OCI-LY1 (cell line): ENCODE data around the gene PNPLA7.
A peak's percentile ranks its signal among the peaks of the same experiment; 100 is the strongest.
"Not testable (repeated sequence)": the region's sequence is repeated elsewhere in the genome, so short reads cannot be mapped to it uniquely, and the experiment has no call there.

Experiments
- H2AFZ ChIP-seq: fragments of 200-600 bp; sonication (generic), shearing (Covaris generic); 2 replicates; pipeline ENCODE4 v1.6.0; 2014; ENCODE audit warnings: antibody characterized with exemption, mild to moderate bottlenecking, low read length
- H3F3A ChIP-seq: fragments of 200-600 bp; sonication (generic), shearing (Covaris generic); 2 replicates; pipeline ENCODE4 v1.6.0; 2014; ENCODE audit warnings: mild to moderate bottlenecking, antibody characterized with exemption, low read length, moderate library complexity; ENCODE audit not compliant: insufficient read depth
- H3K27ac ChIP-seq: fragments of 200-600 bp; sonication (generic); 2 replicates; pipeline ENCODE4 v1.5.1; 2014; ENCODE audit warnings: low read length, mixed run types, mild to moderate bottlenecking, low read depth; ENCODE audit not compliant: poor library complexity, severe bottlenecking
- H3K27me3 ChIP-seq: fragments of 200-600 bp; sonication (generic); 2 replicates; pipeline ENCODE4 v1.6.0; 2014; ENCODE audit warnings: antibody characterized with exemption, mild to moderate bottlenecking, low read length, moderate library complexity; ENCODE audit not compliant: insufficient read depth
- H3K36me3 ChIP-seq: fragments of 200-600 bp; sonication (generic); 2 replicates; pipeline ENCODE4 v1.6.1; 2014; ENCODE audit warnings: mild to moderate bottlenecking, antibody characterized with exemption, low read length, moderate library complexity, mixed read lengths; ENCODE audit not compliant: insufficient read depth
- H3K4me1 ChIP-seq: fragments of 200-600 bp; sonication (generic); 2 replicates; pipeline ENCODE4 v1.5.1; 2014; ENCODE audit warnings: mild to moderate bottlenecking, low read length, moderate library complexity; ENCODE audit not compliant: insufficient read depth, severe bottlenecking
- H3K4me2 ChIP-seq: fragments of 200-600 bp; sonication (generic), shearing (Covaris generic); 2 replicates; pipeline ENCODE4 v1.6.1; 2014; ENCODE audit warnings: low read length
- H3K4me3 ChIP-seq: fragments of 200-600 bp; sonication (generic); 2 replicates; pipeline ENCODE4 v1.5.1; 2014; ENCODE audit warnings: low read length, low read depth, mild to moderate bottlenecking, mixed read lengths; ENCODE audit not compliant: poor library complexity, severe bottlenecking
- H3K79me2 ChIP-seq: fragments of 200-600 bp; shearing (Covaris generic); 2 replicates; pipeline ENCODE4 v1.6.1; 2016; ENCODE audit warnings: mixed run types, low read length, mixed read lengths; ENCODE audit not compliant: insufficient read depth
- H3K9ac ChIP-seq: fragments of 200-600 bp; sonication (generic), shearing (Covaris generic); 2 replicates; pipeline ENCODE4 v1.6.1; 2014; ENCODE audit warnings: mild to moderate bottlenecking, low read length, mixed read lengths
- H3K9me2 ChIP-seq: fragments of 200-600 bp; sonication (generic), shearing (Covaris generic); 2 replicates; pipeline ENCODE4 v1.6.1; 2014; ENCODE audit warnings: low read depth, mild to moderate bottlenecking, low read length, mixed read lengths
- H3K9me3 ChIP-seq: fragments of 200-600 bp; shearing (Covaris generic); 2 replicates; pipeline ENCODE4 v1.6.1; 2014; ENCODE audit warnings: low read length, mixed read lengths
- H4K20me1 ChIP-seq: fragments of 200-600 bp; sonication (generic), shearing (Covaris generic); 2 replicates; pipeline ENCODE4 v1.6.0; 2016; ENCODE audit warnings: mild to moderate bottlenecking, low read length; ENCODE audit not compliant: insufficient read depth
- EZH2 ChIP-seq: fragments of 200-600 bp; sonication (generic), shearing (Covaris generic); IDR thresholded peaks from 2 replicates; pipeline ENCODE4 v1.8.0; 2017; ENCODE audit warnings: borderline replicate concordance, mixed run types, mild to moderate bottlenecking, antibody characterized with exemption, low read length, moderate library complexity, mixed read lengths
- TF ChIP-seq, protein P1 (sequence below): fragments of 200-600 bp; sonication (generic), shearing (Covaris generic); IDR thresholded peaks from 2 replicates; pipeline ENCODE4 v1.5.1; 2017; ENCODE audit warnings: mild to moderate bottlenecking, antibody characterized with exemption, low read length, moderate library complexity, mixed read lengths

The PNPLA7 gene

DNA sequence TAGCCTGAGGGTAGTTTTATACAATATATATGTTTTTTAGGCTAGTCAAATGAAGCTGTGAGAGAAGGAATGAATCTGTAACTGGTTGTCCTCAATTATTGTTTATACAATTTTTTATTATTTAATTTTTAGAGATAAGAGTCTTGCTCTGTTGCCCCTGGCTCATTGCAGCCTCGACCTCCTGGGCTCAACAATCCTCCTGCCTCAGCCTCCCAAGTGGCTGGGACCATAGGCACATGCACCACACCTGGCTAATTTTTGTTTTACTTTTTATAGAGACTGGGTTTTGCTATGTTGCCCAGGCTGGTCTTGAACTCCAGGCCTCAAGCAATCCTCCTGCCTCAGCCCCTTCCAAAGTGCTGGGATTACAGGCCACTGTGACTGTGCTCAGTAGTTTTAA, 4.1 kb upstream of the PNPLA7 start:
- H3K9ac ChIP-seq, result no peak overlapping the region
- H3K79me2 ChIP-seq, result no peaks in the 10 kb centered on the region
- H3K36me3 ChIP-seq, result peaks cover 40% of the 10 kb centered on the region
- H3K4me3 ChIP-seq, result no peak overlapping the region
- no peaks in the 10 kb centered on the region for H3K27me3 ChIP-seq
- TF ChIP-seq EZH2, result no peak
- TF ChIP-seq, protein P1, sequence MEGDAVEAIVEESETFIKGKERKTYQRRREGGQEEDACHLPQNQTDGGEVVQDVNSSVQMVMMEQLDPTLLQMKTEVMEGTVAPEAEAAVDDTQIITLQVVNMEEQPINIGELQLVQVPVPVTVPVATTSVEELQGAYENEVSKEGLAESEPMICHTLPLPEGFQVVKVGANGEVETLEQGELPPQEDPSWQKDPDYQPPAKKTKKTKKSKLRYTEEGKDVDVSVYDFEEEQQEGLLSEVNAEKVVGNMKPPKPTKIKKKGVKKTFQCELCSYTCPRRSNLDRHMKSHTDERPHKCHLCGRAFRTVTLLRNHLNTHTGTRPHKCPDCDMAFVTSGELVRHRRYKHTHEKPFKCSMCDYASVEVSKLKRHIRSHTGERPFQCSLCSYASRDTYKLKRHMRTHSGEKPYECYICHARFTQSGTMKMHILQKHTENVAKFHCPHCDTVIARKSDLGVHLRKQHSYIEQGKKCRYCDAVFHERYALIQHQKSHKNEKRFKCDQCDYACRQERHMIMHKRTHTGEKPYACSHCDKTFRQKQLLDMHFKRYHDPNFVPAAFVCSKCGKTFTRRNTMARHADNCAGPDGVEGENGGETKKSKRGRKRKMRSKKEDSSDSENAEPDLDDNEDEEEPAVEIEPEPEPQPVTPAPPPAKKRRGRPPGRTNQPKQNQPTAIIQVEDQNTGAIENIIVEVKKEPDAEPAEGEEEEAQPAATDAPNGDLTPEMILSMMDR, result no peak
- H3K9me3 ChIP-seq, result no peaks in the 10 kb centered on the region
- no peaks in the 10 kb centered on the region for H3K9me2 ChIP-seq
- H3K4me2 ChIP-seq, result no peak overlapping the region
- H4K20me1 ChIP-seq, result no peaks in the 10 kb centered on the region
- no peaks in the 10 kb centered on the region for H3F3A ChIP-seq
- H3K27ac ChIP-seq, result no peak overlapping the region
- peaks cover 19% of the 10 kb centered on the region for H3K4me1 ChIP-seq
- H2AFZ ChIP-seq, result no peak overlapping the region

DNA sequence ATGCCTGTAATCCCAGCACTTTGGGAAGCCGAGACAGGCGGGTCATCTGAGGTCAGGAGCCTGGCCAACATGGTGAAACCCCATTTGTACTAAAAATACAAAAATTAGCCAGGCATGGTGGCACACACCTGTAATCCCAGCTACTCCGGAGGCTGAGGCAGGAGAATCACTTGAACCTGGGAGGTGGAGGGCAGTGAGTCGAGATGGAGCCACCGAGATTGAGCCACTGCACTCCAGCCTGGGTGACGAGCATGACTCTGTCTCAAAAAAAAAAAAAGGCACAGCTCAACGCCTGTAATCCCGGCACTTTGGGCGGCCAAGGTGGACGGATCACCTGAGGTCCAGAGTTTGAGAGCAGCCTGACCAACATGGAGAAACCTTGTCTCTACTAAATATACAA, 3.5 kb upstream of the PNPLA7 start:
- not testable (repeated sequence) for H3K27ac ChIP-seq, H3K9me2 ChIP-seq, H3K4me3 ChIP-seq, H3K27me3 ChIP-seq, H3K4me2 ChIP-seq, H3F3A ChIP-seq, H3K9ac ChIP-seq, H2AFZ ChIP-seq, H4K20me1 ChIP-seq, H3K79me2 ChIP-seq, H3K9me3 ChIP-seq
- peaks cover 37% of the 10 kb centered on the region for H3K36me3 ChIP-seq
- H3K4me1 ChIP-seq, result peaks cover 19% of the 10 kb centered on the region

DNA sequence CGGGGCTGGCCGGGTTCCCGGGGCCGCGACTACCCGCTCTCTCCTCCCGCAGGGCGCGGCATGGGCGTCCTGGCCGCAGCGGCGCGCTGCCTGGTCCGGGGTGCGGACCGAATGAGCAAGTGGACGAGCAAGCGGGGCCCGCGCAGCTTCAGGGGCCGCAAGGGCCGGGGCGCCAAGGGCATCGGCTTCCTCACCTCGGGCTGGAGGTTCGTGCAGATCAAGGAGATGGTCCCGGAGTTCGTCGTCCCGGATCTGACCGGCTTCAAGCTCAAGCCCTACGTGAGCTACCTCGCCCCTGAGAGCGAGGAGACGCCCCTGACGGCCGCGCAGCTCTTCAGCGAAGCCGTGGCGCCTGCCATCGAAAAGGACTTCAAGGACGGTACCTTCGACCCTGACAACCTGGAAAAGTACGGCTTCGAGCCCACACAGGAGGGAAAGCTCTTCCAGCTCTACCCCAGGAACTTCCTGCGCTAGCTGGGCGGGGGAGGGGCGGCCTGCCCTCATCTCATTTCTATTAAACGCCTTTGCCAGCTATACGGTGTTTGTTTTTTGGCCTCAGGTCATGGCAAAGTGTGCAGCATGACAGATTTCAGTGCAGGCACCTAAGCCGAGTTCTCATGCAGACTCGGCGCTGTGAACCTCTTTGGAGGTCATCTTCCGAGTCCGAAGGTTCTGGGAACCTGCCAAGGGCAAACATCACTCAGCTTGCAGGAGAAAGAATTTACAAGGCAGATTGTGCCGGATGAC, 2.0 kb upstream of the PNPLA7 start:
- Histone ChIP-seq H4K20me1 (no peaks in the 10 kb centered on the region), H3K36me3 (peaks cover 27% of the 10 kb centered on the region), H3K9me2 (no peaks in the 10 kb centered on the region), H3K4me2 (peak overlapping the region; percentile 67), H3K4me1 (peaks cover 19% of the 10 kb centered on the region), H3K79me2 (no peaks in the 10 kb centered on the region), H3K27ac (peak overlapping the region; percentile 51), H3K9ac (peak overlapping the region; percentile 85), H3K27me3 (no peaks in the 10 kb centered on the region), H2AFZ (no peak overlapping the region), H3K4me3 (peak overlapping the region; percentile 76), H3F3A (no peaks in the 10 kb centered on the region), H3K9me3 (no peaks in the 10 kb centered on the region)
- no peak for TF ChIP-seq EZH2
- TF ChIP-seq, protein P1, result no peak
